HFFc6 (cell line): Measurements from ENCODE around the gene ATP6V1G1. TPM values are rescaled to one million over a fixed set of nuclear protein-coding genes. Genes with fewer than 3 reads are reported as not detected.
A peak's percentile ranks its signal among the peaks of the same experiment; 100 is the strongest.
"Not testable (repeated sequence)": the region's sequence is repeated elsewhere in the genome, so short reads cannot be mapped to it uniquely, and the experiment has no call there.

Experiments
- DNase-seq: peaks from one replicate; pipeline ENCODE4 v3.0.0-alpha.2; 2018
- H3K27ac Mint-ChIP-seq: 2 replicates; pipeline ENCODE4 v1.8.0; 2020; ENCODE audit warnings: mild to moderate bottlenecking, mixed read lengths
- H3K27me3 Mint-ChIP-seq: 2 replicates; pipeline ENCODE4 v1.8.0; 2021; ENCODE audit warnings: mild to moderate bottlenecking, moderate library complexity, mixed read lengths; ENCODE audit not compliant: insufficient read depth
- H3K36me3 Mint-ChIP-seq: 2 replicates; pipeline ENCODE4 v1.8.0; 2021; ENCODE audit warnings: low read depth, mixed read lengths
- H3K4me1 Mint-ChIP-seq: 2 replicates; pipeline ENCODE4 v1.8.0; 2020; ENCODE audit warnings: low read depth, mixed read lengths
- H3K4me3 Mint-ChIP-seq: 2 replicates; pipeline ENCODE4 v1.8.0; 2020; ENCODE audit warnings: mild to moderate bottlenecking, moderate library complexity, mixed read lengths
- H3K9me3 Mint-ChIP-seq: 2 replicates; pipeline ENCODE4 v1.8.0; 2020; ENCODE audit warnings: mild to moderate bottlenecking, mixed read lengths
- CTCF ChIP-seq: fragments of 200-600 bp; sonication (generic); IDR thresholded peaks from 2 replicates; pipeline ENCODE4 v1.5.0; 2021; ENCODE audit warnings: antibody characterized with exemption, mild to moderate bottlenecking
- total RNA-seq, 6 experiments: library from RNA; stranded (reverse); fragmentation: NEBNext Ultra II Directional; extraction: Animal tissue kit (Norgen Biotek cat#: 25700); gene quantifications; 2 replicates in 1 of 6; 3 replicates in 5 of 6; pipeline ENCODE4 v1.2.3, GENCODE V29; 2021

The ATP6V1G1 gene
- total RNA-seq, 6 experiments from 2014 or later: 74.2 to 104 (median 86.5) TPM

GRCh38 chr9:114591849-114592248 is 4.3 kb downstream of the ATP6V1G1 start:
- Mint-ChIP-seq H3K4me1 (peaks cover 45% of the 10 kb centered on the region), H3K27me3 (peaks cover 3% of the 10 kb centered on the region; the same call in 1 of the 2 replicates), H3K27ac (peak overlapping the region; percentile 38), H3K36me3 (peaks cover 32% of the 10 kb centered on the region), H3K9me3 (no peaks in the 10 kb centered on the region), H3K4me3 (no peak overlapping the region)
- TF ChIP-seq CTCF: no peak
- no peak for DNase-seq

- peak overlapping the region; percentile 38 for H3K27ac Mint-ChIP-seq
- peaks cover 40% of the 10 kb centered on the region for H3K4me1 Mint-ChIP-seq
- TF ChIP-seq CTCF: peak; percentile 55
- no peak overlapping the region for H3K4me3 Mint-ChIP-seq
- H3K27me3 Mint-ChIP-seq: peaks cover 3% of the 10 kb centered on the region; the same call in 1 of the 2 replicates
- peak; percentile 35 for DNase-seq
- no peaks in the 10 kb centered on the region for H3K9me3 Mint-ChIP-seq
- H3K36me3 Mint-ChIP-seq: peaks cover 35% of the 10 kb centered on the region
These were observed 4.8 kb downstream of the ATP6V1G1 start for GRCh38 chr9:114592356-114592755.

GRCh38 chr9:114594136-114594535 is 6.6 kb downstream of the ATP6V1G1 start:
- no peak for DNase-seq
- H3K27me3 Mint-ChIP-seq: peaks cover 3% of the 10 kb centered on the region; the same call in 1 of the 2 replicates
- no peak overlapping the region for H3K27ac Mint-ChIP-seq
- no peak overlapping the region for H3K4me3 Mint-ChIP-seq
- TF ChIP-seq CTCF: no peak
- peaks cover 29% of the 10 kb centered on the region for H3K4me1 Mint-ChIP-seq
- no peaks in the 10 kb centered on the region for H3K9me3 Mint-ChIP-seq
- H3K36me3 Mint-ChIP-seq: peaks cover 38% of the 10 kb centered on the region

- peaks cover 20% of the 10 kb centered on the region for H3K9me3 Mint-ChIP-seq
- not testable (repeated sequence) for H3K4me3 Mint-ChIP-seq, H3K27ac Mint-ChIP-seq, H3K4me1 Mint-ChIP-seq, DNase-seq, H3K27me3 Mint-ChIP-seq
- H3K36me3 Mint-ChIP-seq: peaks cover 48% of the 10 kb centered on the region
These were observed 13.1 kb downstream of the ATP6V1G1 start for GRCh38 chr9:114600502-114601248.

- H3K4me3 Mint-ChIP-seq, H3K27me3 Mint-ChIP-seq, H3K27ac Mint-ChIP-seq, DNase-seq: not testable (repeated sequence)
- Mint-ChIP-seq H3K9me3 (peaks cover 20% of the 10 kb centered on the region), H3K4me1 (peaks cover 12% of the 10 kb centered on the region), H3K36me3 (peaks cover 48% of the 10 kb centered on the region)
These were observed 14.2 kb downstream of the ATP6V1G1 start for GRCh38 chr9:114601787-114602186.

GRCh38 chr9:114602620-114603019 is 15.1 kb downstream of the ATP6V1G1 start:
- Mint-ChIP-seq H3K4me3 (no peak overlapping the region), H3K27ac (no peak overlapping the region), H3K9me3 (peaks cover 20% of the 10 kb centered on the region), H3K27me3 (no peaks in the 10 kb centered on the region; the same call in 1 of the 2 replicates), H3K36me3 (peaks cover 43% of the 10 kb centered on the region), H3K4me1 (peaks cover 19% of the 10 kb centered on the region)
- no peak for TF ChIP-seq CTCF
- DNase-seq: no peak
